HepG2 (cell line): ENCODE data around the gene BTN1A1. TPM values are rescaled to one million over a fixed set of nuclear protein-coding genes. Genes with fewer than 3 reads are reported as not detected.

Source experiments
- ARNTL ChIP-seq: sonication (generic); formaldehyde crosslinking; IDR thresholded peaks from 2 replicates; pipeline ENCODE4 v1.4.0; 2020; ENCODE audit warnings: mild to moderate bottlenecking, missing genetic modification reagents
- EHMT2 ChIP-seq: fragments of 200-600 bp; sonication (generic); IDR thresholded peaks from 2 replicates; pipeline ENCODE4 v1.7.0; 2017; ENCODE audit warnings: antibody characterized with exemption, low read depth, low read length, borderline replicate concordance
- GATAD1 ChIP-seq: IDR thresholded peaks from 2 replicates; pipeline ENCODE4 v1.6.1; 2016; ENCODE audit warnings: missing genetic modification reagents, missing compliant biosample characterization
- HIC2 ChIP-seq: sonication (generic); formaldehyde crosslinking; IDR thresholded peaks from 2 replicates; pipeline ENCODE4 v1.9.0; 2022; ENCODE audit warnings: low read depth, missing genetic modification reagents
- HNF4A ChIP-seq: sonication (generic); formaldehyde crosslinking; IDR thresholded peaks from 2 replicates; pipeline ENCODE4 v1.4.0; 2020; ENCODE audit warnings: missing genetic modification reagents
- HNF4G ChIP-seq, 2 experiments: sonication (generic) in 1 of 2; formaldehyde crosslinking in 1 of 2; IDR thresholded peaks; 2 replicates each; pipeline versions ENCODE4 v1.4.0 to v1.6.1; 2011 to 2020; ENCODE audit warnings: borderline replicate concordance in 2 of 2, low read depth in 2 of 2, mild to moderate bottlenecking in 2 of 2, low read length in 1 of 2, missing genetic modification reagents in 1 of 2, moderate library complexity in 1 of 2
- HOXA5 ChIP-seq: sonication (generic); formaldehyde crosslinking; IDR thresholded peaks from 2 replicates; pipeline ENCODE4 v1.4.0; 2020; ENCODE audit warnings: missing genetic modification reagents
- NCOA2 ChIP-seq: sonication (generic); formaldehyde crosslinking; IDR thresholded peaks from 2 replicates; pipeline ENCODE4 v1.8.0; 2022; ENCODE audit warnings: inconsistent platforms
- PAXIP1 ChIP-seq: sonication (generic); formaldehyde crosslinking; conservative IDR thresholded peaks from 2 replicates; pipeline ENCODE4 v1.4.0; 2020; ENCODE audit warnings: mild to moderate bottlenecking, missing genetic modification reagents, moderate library complexity
- PPARG ChIP-seq: conservative IDR thresholded peaks from 2 replicates; pipeline ENCODE4 v1.6.1; 2016; ENCODE audit warnings: missing biosample characterization, missing genetic modification reagents
- REPIN1 ChIP-seq: sonication (generic); formaldehyde crosslinking; IDR thresholded peaks from 2 replicates; pipeline ENCODE4 v1.8.0; 2022; ENCODE audit warnings: missing genetic modification reagents, low read depth, mild to moderate bottlenecking, borderline replicate concordance
- RNF219 ChIP-seq: sonication (generic); formaldehyde crosslinking; IDR thresholded peaks from 2 replicates; pipeline ENCODE4 v1.5.0; 2020; ENCODE audit warnings: mild to moderate bottlenecking, missing genetic modification reagents
- ZKSCAN5 ChIP-seq: sonication (generic); formaldehyde crosslinking; IDR thresholded peaks from 2 replicates; pipeline ENCODE4 v1.5.1; 2020; ENCODE audit warnings: mild to moderate bottlenecking, missing genetic modification reagents
- ZNF180 ChIP-seq: sonication (generic); formaldehyde crosslinking; IDR thresholded peaks from 2 replicates; pipeline ENCODE4 v1.4.0; 2020; ENCODE audit warnings: low read depth, missing genetic modification reagents, borderline replicate concordance
- ZNF644 ChIP-seq: IDR thresholded peaks from 2 replicates; pipeline ENCODE4 v1.6.1; 2016; ENCODE audit warnings: low read depth
- ZNF776 ChIP-seq: sonication (generic); formaldehyde crosslinking; IDR thresholded peaks from 2 replicates; pipeline ENCODE4 v1.4.0; 2020; ENCODE audit warnings: mild to moderate bottlenecking, missing genetic modification reagents
- ZSCAN30 ChIP-seq: sonication (generic); formaldehyde crosslinking; IDR thresholded peaks from 2 replicates; pipeline ENCODE4 v1.5.0; 2020; ENCODE audit warnings: mild to moderate bottlenecking, missing genetic modification reagents
- polyA plus RNA-seq, 8 experiments: library from polyadenylated mRNA; depleted of rRNA in 3 of 8; stranded (reverse) in 7 of 8; unstranded in 1 of 8; fragments of >200 nt; fragmentation: Illumina TruSeq in 4 of 8; extraction: Trizol in 4 of 8; gene quantifications; 2 replicates each; pipeline versions ENCODE4 v1.2.1 to v1.2.3, GENCODE V29; 2011 to 2016; ENCODE audit warnings: low read depth in 4 of 8, missing spikeins in 1 of 8, mixed read lengths in 1 of 8; ENCODE audit not compliant: insufficient read depth in 1 of 8
- total RNA-seq, 5 experiments: library from RNA; depleted of rRNA; stranded (reverse); fragments of >200 nt; fragmentation: Illumina TruSeq; extraction: Trizol; gene quantifications; 2 replicates each; pipeline ENCODE4 v1.2.3, GENCODE V29; 2016; ENCODE audit warnings: low read depth in 1 of 5
- TF ChIP-seq, protein P1 (sequence below): sonication (generic); formaldehyde crosslinking; IDR thresholded peaks from 2 replicates; pipeline ENCODE4 v1.9.0; 2022; ENCODE audit warnings: missing genetic modification reagents, mild to moderate bottlenecking, borderline replicate concordance
- TF ChIP-seq, protein P2 (sequence below): IDR thresholded peaks from 2 replicates; pipeline ENCODE4 v1.6.1; 2018; ENCODE audit warnings: missing genetic modification reagents, mild to moderate bottlenecking, missing compliant biosample characterization

BTN1A1 gene
- total and polyA plus RNA-seq, 2 of the 13 experiments (the other 11 are each of a cell fraction or from before 2014, with no cell fraction given), result 0.04 TPM; not detected in 1

GRCh38 chr6:26514984-26515383 lies 14.9 kb downstream of the BTN1A1 start (continued):
- TF ChIP-seq HNF4G (IDR thresholded peaks at IDR 0.05; ENCODE audit: borderline replicate concordance, low read depth, low read length) (peak; percentile 76), HNF4G (CRISPR knock-in tag; IDR thresholded peaks at IDR 0.05; ENCODE audit: borderline replicate concordance, low read depth) (peak; percentile 24; the same call in 1 of the 2 replicates), HOXA5 (0 out of 2 replicates have a peak, but pooled peaks have one; percentile 28), GATAD1 (CRISPR knock-in tag) (peak; percentile 63), NCOA2 (peak; percentile 71), ZNF644 (CRISPR knock-in tag) (peak; percentile 98), RNF219 (CRISPR knock-in tag) (no peak), ZSCAN30 (peak; percentile 65; the same call in 1 of the 2 replicates), HIC2 (CRISPR knock-in tag) (0 out of 2 replicates have a peak, but pooled peaks have one; percentile 16), REPIN1 (CRISPR knock-in tag) (peak; percentile 52; the same call in 1 of the 2 replicates), PAXIP1 (CRISPR knock-in tag) (peak; percentile 86), ZNF776 (no peak), ZNF180 (CRISPR knock-in tag) (no peak), HNF4A (CRISPR knock-in tag) (peak; percentile 95), PPARG (peak; percentile 79), EHMT2 (peak; percentile 84; the same call in 1 of the 2 replicates), ZKSCAN5 (CRISPR knock-in tag) (0 out of 2 replicates have a peak, but pooled peaks have one; percentile 23), ARNTL (CRISPR knock-in tag) (0 out of 2 replicates have a peak, but pooled peaks have one; percentile 19)
- TF ChIP-seq, protein P1, sequence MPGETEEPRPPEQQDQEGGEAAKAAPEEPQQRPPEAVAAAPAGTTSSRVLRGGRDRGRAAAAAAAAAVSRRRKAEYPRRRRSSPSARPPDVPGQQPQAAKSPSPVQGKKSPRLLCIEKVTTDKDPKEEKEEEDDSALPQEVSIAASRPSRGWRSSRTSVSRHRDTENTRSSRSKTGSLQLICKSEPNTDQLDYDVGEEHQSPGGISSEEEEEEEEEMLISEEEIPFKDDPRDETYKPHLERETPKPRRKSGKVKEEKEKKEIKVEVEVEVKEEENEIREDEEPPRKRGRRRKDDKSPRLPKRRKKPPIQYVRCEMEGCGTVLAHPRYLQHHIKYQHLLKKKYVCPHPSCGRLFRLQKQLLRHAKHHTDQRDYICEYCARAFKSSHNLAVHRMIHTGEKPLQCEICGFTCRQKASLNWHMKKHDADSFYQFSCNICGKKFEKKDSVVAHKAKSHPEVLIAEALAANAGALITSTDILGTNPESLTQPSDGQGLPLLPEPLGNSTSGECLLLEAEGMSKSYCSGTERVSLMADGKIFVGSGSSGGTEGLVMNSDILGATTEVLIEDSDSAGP (CRISPR knock-in tag), result 0 out of 2 replicates have a peak, but pooled peaks have one; percentile 27
- TF ChIP-seq, protein P2, sequence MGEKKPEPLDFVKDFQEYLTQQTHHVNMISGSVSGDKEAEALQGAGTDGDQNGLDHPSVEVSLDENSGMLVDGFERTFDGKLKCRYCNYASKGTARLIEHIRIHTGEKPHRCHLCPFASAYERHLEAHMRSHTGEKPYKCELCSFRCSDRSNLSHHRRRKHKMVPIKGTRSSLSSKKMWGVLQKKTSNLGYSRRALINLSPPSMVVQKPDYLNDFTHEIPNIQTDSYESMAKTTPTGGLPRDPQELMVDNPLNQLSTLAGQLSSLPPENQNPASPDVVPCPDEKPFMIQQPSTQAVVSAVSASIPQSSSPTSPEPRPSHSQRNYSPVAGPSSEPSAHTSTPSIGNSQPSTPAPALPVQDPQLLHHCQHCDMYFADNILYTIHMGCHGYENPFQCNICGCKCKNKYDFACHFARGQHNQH (CRISPR knock-in tag), result peak; percentile 83
